AG09309 (cell line): ENCODE results near the gene MRGPRG.
"Not testable (repeated sequence)": the region's sequence is repeated elsewhere in the genome, so short reads cannot be mapped to it uniquely, and the experiment has no call there.

Experiments
- DNase-seq: peaks from one replicate; pipeline ENCODE4 v3.0.0-alpha.2; 2010; ENCODE audit warnings: low read depth
- H3K4me3 ChIP-seq: 2 replicates; pipeline ENCODE4 v1.5.1; 2011; ENCODE audit warnings: mild to moderate bottlenecking, low read depth, low read length, moderate library complexity; ENCODE audit not compliant: control insufficient read depth
- TF ChIP-seq, protein P1 (sequence below): IDR thresholded peaks from 2 replicates; pipeline ENCODE4 v1.5.1; 2011; ENCODE audit warnings: mild to moderate bottlenecking, low read depth, low read length, inconsistent platforms; ENCODE audit not compliant: insufficient read depth, control insufficient read depth; ENCODE audit errors: missing control alignments

The MRGPRG gene, protein sequence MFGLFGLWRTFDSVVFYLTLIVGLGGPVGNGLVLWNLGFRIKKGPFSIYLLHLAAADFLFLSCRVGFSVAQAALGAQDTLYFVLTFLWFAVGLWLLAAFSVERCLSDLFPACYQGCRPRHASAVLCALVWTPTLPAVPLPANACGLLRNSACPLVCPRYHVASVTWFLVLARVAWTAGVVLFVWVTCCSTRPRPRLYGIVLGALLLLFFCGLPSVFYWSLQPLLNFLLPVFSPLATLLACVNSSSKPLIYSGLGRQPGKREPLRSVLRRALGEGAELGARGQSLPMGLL

DNA sequence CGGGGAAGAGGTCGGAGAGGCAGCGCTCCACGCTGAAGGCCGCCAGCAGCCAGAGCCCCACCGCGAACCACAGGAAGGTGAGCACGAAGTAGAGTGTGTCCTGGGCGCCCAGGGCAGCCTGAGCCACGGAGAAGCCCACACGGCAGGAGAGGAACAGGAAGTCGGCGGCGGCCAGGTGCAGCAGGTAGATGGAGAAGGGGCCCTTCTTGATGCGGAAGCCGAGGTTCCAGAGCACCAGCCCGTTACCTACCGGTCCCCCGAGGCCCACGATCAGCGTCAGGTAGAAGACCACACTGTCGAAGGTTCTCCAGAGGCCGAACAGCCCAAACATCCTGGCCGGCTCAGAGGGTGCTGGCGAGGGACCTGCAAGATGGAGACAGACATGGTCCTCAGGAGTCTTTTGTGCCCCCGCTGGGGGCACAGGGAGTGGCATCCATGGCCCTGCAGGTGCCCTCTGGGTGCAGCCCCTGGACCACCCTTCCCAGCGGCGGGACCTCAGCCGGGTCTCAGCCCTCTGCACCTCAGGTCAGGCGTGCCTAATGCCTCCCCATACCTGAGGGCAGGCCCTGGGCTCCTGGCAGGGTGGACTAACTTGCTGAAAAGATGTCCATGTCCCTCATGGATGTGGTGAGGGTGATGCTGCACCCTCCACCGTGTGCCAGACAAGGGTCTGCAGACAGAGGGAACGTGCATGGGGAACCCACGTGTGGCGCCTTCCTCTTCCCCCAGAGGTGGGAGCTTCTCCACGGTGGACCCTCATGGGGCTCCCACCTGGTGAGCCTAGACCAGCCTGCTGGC is at the start of gene MRGPRG:
Gene MRGPRG (minus strand): TSS at position 331 of the 798 bp plus-strand sequence. CDS start 0 bp downstream, at position 331.
- no peak for DNase-seq
- no peak within 1 kb of the TSS for H3K4me3 ChIP-seq

DNA sequence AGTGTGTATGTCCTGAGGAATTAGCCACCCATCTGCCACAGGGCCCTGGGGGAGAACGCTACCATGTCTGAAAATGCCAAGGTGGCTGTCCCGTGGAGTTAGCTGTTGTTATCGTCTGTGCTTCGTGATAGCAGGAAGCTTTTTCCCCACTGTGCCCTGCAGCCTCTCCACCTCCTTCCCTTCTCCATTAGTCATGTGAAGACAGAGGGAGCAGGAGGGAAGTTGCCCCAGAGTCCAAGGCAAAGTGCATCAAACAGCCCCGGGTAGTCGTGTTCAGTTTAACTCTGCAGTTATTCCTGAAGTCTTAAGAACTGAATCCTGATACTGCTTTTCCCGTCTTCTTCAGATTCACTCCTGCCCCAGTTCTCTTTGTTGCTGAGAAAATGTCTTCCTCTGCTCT is 43.9 kb upstream of the MRGPRG start:
- not testable (repeated sequence) for H3K4me3 ChIP-seq

More for the DNA sequence above, at the start of gene MRGPRG:
- TF ChIP-seq, protein P1, sequence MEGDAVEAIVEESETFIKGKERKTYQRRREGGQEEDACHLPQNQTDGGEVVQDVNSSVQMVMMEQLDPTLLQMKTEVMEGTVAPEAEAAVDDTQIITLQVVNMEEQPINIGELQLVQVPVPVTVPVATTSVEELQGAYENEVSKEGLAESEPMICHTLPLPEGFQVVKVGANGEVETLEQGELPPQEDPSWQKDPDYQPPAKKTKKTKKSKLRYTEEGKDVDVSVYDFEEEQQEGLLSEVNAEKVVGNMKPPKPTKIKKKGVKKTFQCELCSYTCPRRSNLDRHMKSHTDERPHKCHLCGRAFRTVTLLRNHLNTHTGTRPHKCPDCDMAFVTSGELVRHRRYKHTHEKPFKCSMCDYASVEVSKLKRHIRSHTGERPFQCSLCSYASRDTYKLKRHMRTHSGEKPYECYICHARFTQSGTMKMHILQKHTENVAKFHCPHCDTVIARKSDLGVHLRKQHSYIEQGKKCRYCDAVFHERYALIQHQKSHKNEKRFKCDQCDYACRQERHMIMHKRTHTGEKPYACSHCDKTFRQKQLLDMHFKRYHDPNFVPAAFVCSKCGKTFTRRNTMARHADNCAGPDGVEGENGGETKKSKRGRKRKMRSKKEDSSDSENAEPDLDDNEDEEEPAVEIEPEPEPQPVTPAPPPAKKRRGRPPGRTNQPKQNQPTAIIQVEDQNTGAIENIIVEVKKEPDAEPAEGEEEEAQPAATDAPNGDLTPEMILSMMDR = no peak

DNA sequence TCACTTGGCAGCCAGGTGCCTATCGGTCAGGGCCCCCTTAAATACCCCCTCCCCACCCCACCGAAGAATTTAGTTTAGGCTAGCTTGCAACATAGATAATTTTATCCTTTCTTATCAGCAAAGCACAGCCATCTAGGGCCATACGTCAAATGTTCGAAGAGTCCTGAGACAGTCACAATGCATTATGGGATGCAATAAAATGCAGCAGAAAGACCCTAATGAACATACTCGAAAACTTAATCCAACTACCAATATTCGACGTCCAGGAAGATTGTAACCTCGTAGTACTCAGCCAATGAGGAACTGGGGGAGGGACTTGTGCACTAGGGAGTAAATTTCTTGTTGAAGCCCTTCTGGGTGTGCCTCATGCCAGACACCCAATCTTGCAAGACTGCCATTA is 43.2 kb upstream of the MRGPRG start:
- not testable (repeated sequence) for DNase-seq, H3K4me3 ChIP-seq

More for the DNA sequence above, 43.9 kb upstream of the MRGPRG start:
- DNase-seq = not testable (repeated sequence)

DNA sequence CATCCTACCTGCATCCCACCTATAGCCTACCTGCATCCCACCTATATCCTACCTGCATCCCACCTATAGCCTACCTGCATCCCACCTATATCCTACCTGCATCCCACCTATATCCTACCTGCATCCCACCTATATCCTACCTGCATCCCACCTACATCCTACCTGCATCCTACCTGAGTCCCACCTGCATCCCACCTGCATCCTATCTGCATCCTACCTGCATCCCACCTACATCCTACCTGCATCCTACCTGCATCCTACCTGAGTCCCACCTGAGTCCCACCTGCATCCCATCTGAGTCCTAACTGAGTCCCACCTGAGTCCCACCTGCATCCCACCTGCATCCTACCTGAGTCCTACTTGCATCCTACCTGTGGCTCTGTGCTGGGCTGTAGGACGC is 38.9 kb upstream of the MRGPRG start:
- H3K4me3 ChIP-seq, DNase-seq: not testable (repeated sequence)

DNA sequence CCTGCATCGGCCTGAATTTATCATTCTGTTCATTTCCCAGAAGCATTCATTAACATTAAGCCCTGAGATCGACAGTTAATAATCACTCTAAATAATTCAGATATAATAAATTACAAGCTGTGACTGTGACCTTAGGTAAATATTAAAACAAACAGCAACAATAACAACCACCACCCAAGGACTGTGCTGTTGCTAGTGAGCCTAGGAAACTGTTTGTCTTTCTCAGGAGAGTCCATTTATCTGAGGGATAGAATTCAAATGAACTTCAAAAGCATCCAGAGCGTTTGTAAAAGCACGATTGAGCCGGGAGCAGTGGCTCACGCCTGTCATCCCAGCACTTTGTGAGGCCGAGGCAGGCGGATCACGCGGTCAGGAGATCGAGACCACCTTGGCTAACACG is 36.6 kb upstream of the MRGPRG start:
- not testable (repeated sequence) for H3K4me3 ChIP-seq, DNase-seq

DNA sequence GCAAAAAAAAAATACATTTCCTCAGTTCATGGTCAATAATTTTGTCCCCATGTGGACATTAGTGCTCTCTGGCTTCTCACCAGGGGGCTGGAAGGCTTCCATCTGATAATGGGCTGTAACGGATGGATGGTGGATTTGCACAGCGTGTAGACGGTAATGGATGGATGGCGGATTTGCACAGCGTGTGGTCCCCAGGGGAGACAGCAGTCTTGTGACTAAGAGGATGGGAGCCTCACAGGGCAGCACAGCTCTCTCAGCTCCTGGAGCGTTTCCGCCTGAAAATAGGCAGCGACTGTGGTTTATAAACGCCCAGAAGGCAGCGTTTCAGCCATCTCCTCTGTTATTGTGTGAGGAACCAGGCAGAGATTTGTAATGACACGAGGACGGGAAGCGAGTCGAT is 36.2 kb upstream of the MRGPRG start:
- not testable (repeated sequence) for DNase-seq, H3K4me3 ChIP-seq

DNA sequence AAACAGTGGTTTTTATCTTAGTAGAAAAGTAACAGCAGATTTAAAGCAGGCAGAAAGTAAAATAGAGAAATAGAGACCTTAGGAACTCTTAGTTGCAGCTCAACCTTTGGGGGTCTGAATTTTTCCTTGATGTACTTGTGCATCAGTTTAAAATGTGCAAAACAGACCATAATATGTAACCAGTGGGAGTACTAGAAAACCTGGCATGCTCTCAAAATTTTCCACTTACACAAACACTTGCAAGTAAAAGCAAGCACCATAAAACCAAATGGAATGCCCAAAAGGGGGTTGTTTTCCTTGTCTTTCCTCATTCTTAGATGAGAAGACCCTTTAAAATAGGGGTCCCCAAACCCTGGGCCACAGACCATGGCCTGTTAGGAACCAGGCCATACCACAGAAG is 26.5 kb upstream of the MRGPRG start:
- DNase-seq = no peak
- TF ChIP-seq, protein P1 = no peak
- H3K4me3 ChIP-seq = no peak overlapping the region

DNA sequence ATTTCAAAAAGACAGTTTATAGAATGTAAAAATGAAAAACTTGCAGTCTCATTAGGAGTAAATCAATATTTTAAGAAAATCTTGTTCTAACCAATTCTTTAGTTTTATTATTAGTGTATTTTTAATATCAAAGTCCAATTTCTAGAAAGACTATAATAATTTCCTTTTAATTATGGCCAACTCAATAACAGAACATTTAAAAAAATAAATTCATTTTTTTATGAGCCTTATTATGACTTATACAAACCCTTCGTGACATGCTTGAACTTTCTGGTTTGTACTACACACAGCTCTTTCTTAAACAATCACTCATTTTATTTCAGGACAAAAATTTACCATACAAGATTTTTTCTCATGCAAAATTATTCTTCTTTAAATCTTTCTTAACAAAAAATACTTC is 25.3 kb upstream of the MRGPRG start:
- TF ChIP-seq, protein P1 = no peak
- no peak overlapping the region for H3K4me3 ChIP-seq
- no peak for DNase-seq

DNA sequence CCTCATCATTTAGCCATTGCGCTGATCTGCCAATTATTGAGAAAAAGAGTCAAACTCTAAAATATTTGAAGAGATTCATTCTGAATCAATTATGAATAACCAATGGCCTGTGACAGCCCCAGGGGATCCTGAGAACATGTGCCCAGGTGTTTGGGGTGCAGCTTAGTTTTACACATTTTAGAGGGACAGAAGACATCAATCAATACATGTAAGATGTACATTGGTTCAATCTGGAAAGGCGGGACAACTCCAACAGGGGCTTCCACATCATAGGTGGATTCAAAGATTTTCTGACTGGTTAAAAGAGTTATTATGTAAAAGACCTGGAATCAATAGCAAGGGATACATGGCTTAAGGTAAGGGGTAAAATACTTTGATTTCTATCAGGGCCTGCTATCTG is 18.5 kb upstream of the MRGPRG start:
- no peak for DNase-seq
- H3K4me3 ChIP-seq = no peak overlapping the region
- TF ChIP-seq, protein P1 = no peak
